ENCODE data around the gene CACNA1C.

- TF ChIP-seq, protein P1, sequence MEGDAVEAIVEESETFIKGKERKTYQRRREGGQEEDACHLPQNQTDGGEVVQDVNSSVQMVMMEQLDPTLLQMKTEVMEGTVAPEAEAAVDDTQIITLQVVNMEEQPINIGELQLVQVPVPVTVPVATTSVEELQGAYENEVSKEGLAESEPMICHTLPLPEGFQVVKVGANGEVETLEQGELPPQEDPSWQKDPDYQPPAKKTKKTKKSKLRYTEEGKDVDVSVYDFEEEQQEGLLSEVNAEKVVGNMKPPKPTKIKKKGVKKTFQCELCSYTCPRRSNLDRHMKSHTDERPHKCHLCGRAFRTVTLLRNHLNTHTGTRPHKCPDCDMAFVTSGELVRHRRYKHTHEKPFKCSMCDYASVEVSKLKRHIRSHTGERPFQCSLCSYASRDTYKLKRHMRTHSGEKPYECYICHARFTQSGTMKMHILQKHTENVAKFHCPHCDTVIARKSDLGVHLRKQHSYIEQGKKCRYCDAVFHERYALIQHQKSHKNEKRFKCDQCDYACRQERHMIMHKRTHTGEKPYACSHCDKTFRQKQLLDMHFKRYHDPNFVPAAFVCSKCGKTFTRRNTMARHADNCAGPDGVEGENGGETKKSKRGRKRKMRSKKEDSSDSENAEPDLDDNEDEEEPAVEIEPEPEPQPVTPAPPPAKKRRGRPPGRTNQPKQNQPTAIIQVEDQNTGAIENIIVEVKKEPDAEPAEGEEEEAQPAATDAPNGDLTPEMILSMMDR (IDR thresholded peaks at IDR 0.05): no peak
- TF ChIP-seq EZH2 (IDR thresholded peaks at IDR 0.05; ENCODE audit: borderline replicate concordance, insufficient read depth, low read depth, low read length, poor library complexity, severe bottlenecking): no peak
Measured at GRCh38 chr12:2636741-2637340, 584.1 kb downstream of the CACNA1C start.

All from B cell (primary cell).